Upper lobe of left lung (tissue), 6 donors: Measurements from ENCODE around the gene JPT1. TPM values are rescaled to one million over a fixed set of nuclear protein-coding genes. Genes with fewer than 3 reads are reported as not detected.

Experiments
- ATAC-seq, 2 donors: fragments of 200-7000 bp; cut with Tn5 transposase; one replicate each; pipeline ENCODE4 v1.9.1; 2022; ENCODE audit warnings: mild to moderate bottlenecking in 2 of 2, moderate library complexity in 2 of 2; ENCODE audit not compliant: low FRiP score in 2 of 2
- DNase-seq, 2 donors: peaks; one replicate each; pipeline ENCODE4 v3.0.0-alpha.2; 2019 to 2020
- H3K27ac ChIP-seq, 4 donors: fragments of 200-600 bp; sonication (generic); one replicate each; pipeline ENCODE4 v1.5.1; 2016 to 2019
- H3K27me3 ChIP-seq, 4 donors: fragments of 200-600 bp; sonication (generic); one replicate each; pipeline ENCODE4 v1.5.1; 2017 to 2019
- H3K36me3 ChIP-seq, 4 donors: fragments of 200-600 bp; sonication (generic); one replicate each; pipeline ENCODE4 v1.5.1; 2016 to 2019
- H3K4me1 ChIP-seq, 4 donors: fragments of 200-600 bp; sonication (generic); one replicate each; pipeline ENCODE4 v1.5.1; 2018 to 2019
- H3K4me3 ChIP-seq, 4 donors: fragments of 200-600 bp; sonication (generic); one replicate each; pipeline ENCODE4 v1.5.1; 2017 to 2019; ENCODE audit warnings: mild to moderate bottlenecking in 2 of 4, moderate library complexity in 1 of 4
- H3K9me3 ChIP-seq, 4 donors: fragments of 200-600 bp; sonication (generic); one replicate each; pipeline ENCODE4 v1.5.1; 2018 to 2019
- EP300 ChIP-seq, 4 donors: sonication (generic); formaldehyde crosslinking; IDR thresholded peaks; one replicate each; pipeline ENCODE4 v1.5.1; 2017; ENCODE audit warnings: antibody characterized with exemption in 4 of 4, control low read depth in 2 of 4
- POLR2A ChIP-seq, 4 donors: fragments of 450-650 bp; IDR thresholded peaks; one replicate each; pipeline ENCODE4 v1.5.1; 2016 to 2017; ENCODE audit warnings: antibody characterized with exemption in 4 of 4, mild to moderate bottlenecking in 2 of 4
- POLR2AphosphoS5 ChIP-seq, 2 donors: sonication (generic); formaldehyde crosslinking; IDR thresholded peaks; one replicate each; pipeline ENCODE4 v1.5.1; 2017; ENCODE audit warnings: antibody characterized with exemption in 2 of 2
- WGBS, 2 donors: methylation state at CpG; one replicate each; pipeline ENCODE4 v1.1.5; 2017 to 2018; 5-methylcytosine and 5-hydroxymethylcytosine counted together
- total RNA-seq, 6 donors: library from RNA; depleted of rRNA in 4 of 6; stranded (reverse); fragments of >200 nt in 4 of 6; gene quantifications; one replicate each; pipeline versions ENCODE4 v1.1.0 to v1.2.1, GENCODE V29; 2016 to 2021
- TF ChIP-seq, protein P1 (sequence below), 6 experiments: fragments of 450-650 bp in 4 of 6; fragments of 200-600 bp in 2 of 6; sonication (generic) in 2 of 6; IDR thresholded peaks; one replicate each; pipeline ENCODE4 v1.5.1; 2016 to 2019; ENCODE audit warnings: antibody characterized with exemption in 6 of 6
- donor health status: DM: no; HTN: no; CAD: no; lungs with moderate emphysema.
- donor health status: DM: no; HTN: yes; CAD: no; lungs with severe emphysema.

Gene JPT1
- total RNA-seq, 6 donors from 2014 or later: 44.0 to 118 (median 70.1) TPM

DNA sequence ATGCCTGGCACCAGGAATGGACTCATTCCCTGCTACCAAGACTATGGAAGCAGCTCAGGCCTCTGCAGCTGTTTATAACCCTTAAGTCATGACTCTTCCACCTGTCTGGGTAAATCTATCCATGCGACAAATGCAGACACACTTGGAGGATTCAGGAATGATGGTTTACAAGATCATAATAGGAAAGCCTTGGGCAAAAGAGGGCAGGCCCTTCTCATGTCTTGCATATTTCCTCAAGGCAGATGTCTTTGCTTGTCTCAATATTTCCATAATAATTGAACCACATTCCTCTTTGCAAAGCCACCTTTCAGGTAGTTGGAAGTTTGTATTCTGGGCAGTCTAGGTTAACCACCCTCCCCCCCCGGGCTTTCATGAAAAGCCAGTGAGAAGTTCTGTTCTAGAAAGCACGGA, 884 bp upstream of the JPT1 start:
- H3K27me3 ChIP-seq: no peaks in the 10 kb centered on the region
- no peaks in the 10 kb centered on the region for H3K9me3 ChIP-seq
- 89 to 93% methylated on average over 3 of the region's 3 CpGs for WGBS, 2 donors
- no peak for ATAC-seq
- H3K36me3 ChIP-seq: peaks cover 0 to 4% (median 0%) of the 10 kb centered on the region in 4 donors
- H3K4me1 ChIP-seq: peaks cover 12 to 27% (median 18%) of the 10 kb centered on the region in 4 donors
- peak overlapping the region in 1 of 4 donors; percentile 99 for H3K4me3 ChIP-seq
- no peak for DNase-seq
- TF ChIP-seq POLR2A (IDR thresholded peaks at IDR 0.05): no peak
- TF ChIP-seq, protein P1, sequence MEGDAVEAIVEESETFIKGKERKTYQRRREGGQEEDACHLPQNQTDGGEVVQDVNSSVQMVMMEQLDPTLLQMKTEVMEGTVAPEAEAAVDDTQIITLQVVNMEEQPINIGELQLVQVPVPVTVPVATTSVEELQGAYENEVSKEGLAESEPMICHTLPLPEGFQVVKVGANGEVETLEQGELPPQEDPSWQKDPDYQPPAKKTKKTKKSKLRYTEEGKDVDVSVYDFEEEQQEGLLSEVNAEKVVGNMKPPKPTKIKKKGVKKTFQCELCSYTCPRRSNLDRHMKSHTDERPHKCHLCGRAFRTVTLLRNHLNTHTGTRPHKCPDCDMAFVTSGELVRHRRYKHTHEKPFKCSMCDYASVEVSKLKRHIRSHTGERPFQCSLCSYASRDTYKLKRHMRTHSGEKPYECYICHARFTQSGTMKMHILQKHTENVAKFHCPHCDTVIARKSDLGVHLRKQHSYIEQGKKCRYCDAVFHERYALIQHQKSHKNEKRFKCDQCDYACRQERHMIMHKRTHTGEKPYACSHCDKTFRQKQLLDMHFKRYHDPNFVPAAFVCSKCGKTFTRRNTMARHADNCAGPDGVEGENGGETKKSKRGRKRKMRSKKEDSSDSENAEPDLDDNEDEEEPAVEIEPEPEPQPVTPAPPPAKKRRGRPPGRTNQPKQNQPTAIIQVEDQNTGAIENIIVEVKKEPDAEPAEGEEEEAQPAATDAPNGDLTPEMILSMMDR (IDR thresholded peaks at IDR 0.05): no peak
- no peak for TF ChIP-seq POLR2AphosphoS5 (IDR thresholded peaks at IDR 0.05)
- H3K27ac ChIP-seq: peak overlapping the region in 2 of 4 donors; percentile 87 to 95

DNA sequence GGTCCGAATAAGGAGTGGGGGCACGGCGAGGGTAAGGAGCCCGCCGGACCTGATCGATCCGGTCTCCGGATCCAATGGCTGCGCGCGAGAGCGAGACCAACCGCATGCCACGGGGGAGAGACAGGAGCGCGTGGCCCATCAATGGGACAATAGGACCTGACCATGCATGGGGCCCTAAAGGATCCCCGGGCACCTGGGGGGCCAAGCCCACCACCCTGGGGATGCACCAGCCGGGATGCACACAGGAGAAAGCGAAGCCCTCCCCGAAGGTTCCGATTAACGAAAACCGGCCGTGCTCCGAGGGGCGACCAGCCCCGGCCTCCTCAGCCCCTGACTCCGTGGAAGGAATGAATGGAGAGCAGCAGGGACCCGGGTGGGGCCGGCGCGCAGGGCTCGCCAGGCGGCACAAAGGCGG, 525 bp downstream of the JPT1 start:
- no peak for TF ChIP-seq POLR2AphosphoS5 (IDR thresholded peaks at IDR 0.05)
- TF ChIP-seq EP300 (IDR thresholded peaks at IDR 0.05): no peak
- TF ChIP-seq POLR2A (IDR thresholded peaks at IDR 0.05): no peak
- TF ChIP-seq, protein P1 (IDR thresholded peaks at IDR 0.05): no peak
- Histone ChIP-seq H3K4me1 (peaks cover 12 to 27% (median 18%) of the 10 kb centered on the region in 4 donors), H3K4me3 (peak overlapping the region; percentile 47 to 99 (median 82)), H3K27ac (peak overlapping the region in 3 of 4 donors; percentile 69 to 95 (median 87)), H3K9me3 (no peaks in the 10 kb centered on the region), H3K27me3 (no peaks in the 10 kb centered on the region), H3K36me3 (no peaks in the 10 kb centered on the region)
- WGBS, 2 donors: 2% methylated on average over 10 of the region's 35 CpGs; no CpG with 5 or more reads in 1 of the 2 donors
- DNase-seq: peak in 1 of 2 donors; percentile 25
- no peak for ATAC-seq

- H3K27ac ChIP-seq: peak overlapping the region in 2 of 4 donors; percentile 42 to 95
- H3K36me3 ChIP-seq: peaks cover 0 to 3% (median 1%) of the 10 kb centered on the region in 4 donors
- peak overlapping the region; percentile 47 to 99 (median 82) for H3K4me3 ChIP-seq
- 8 to 9% methylated on average over 22 to 28 of the region's 28 CpGs for WGBS, 2 donors
- DNase-seq: peak in 1 of 2 donors; percentile 48
- TF ChIP-seq EP300 (IDR thresholded peaks at IDR 0.05) (no peak), POLR2AphosphoS5 (IDR thresholded peaks at IDR 0.05) (no peak), POLR2A (IDR thresholded peaks at IDR 0.05) (no peak)
- no peak for ATAC-seq
- peaks cover 12 to 27% (median 18%) of the 10 kb centered on the region in 4 donors for H3K4me1 ChIP-seq
- no peaks in the 10 kb centered on the region for H3K9me3 ChIP-seq
- H3K27me3 ChIP-seq: no peaks in the 10 kb centered on the region
Measured at GRCh38 chr17:75152922-75153779, 1.2 kb downstream of the JPT1 start.

DNA sequence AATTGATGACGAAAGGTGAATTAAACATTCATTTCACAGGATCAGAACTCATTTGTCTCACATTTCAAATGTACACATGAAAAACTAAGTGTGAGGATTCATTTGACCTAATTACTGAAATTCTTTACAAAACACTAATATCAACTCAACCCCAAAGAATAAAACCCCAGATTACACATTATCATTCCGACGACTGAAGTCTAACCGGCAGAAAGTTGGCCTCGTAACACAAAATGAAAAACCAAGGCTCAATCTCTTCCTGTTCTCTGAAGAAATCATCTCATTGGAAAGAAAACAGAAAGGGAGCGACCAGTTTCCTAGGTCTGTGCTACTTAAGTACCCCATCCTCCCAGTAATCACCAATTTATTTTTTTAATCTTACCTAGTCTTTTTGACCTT, 1.8 kb downstream of the JPT1 start:
- TF ChIP-seq, protein P1 (IDR thresholded peaks at IDR 0.05): no peak
- TF ChIP-seq EP300 (IDR thresholded peaks at IDR 0.05): no peak
- TF ChIP-seq POLR2A (IDR thresholded peaks at IDR 0.05): no peak
- TF ChIP-seq POLR2AphosphoS5 (IDR thresholded peaks at IDR 0.05): no peak
- Histone ChIP-seq H3K4me1 (peaks cover 12 to 27% (median 18%) of the 10 kb centered on the region in 4 donors), H3K27me3 (no peaks in the 10 kb centered on the region), H3K9me3 (no peaks in the 10 kb centered on the region), H3K27ac (no peak overlapping the region), H3K36me3 (peaks cover under 1 to 9% (median 3%) of the 10 kb centered on the region in 4 donors), H3K4me3 (peak overlapping the region in 3 of 4 donors; percentile 65 to 99 (median 99))
- 82% methylated on average over 6 of the region's 6 CpGs for WGBS, 2 donors
- DNase-seq (no peak), ATAC-seq (no peak)

- Histone ChIP-seq H3K9me3 (no peaks in the 10 kb centered on the region), H3K4me1 (peaks cover 12 to 27% (median 18%) of the 10 kb centered on the region in 4 donors), H3K4me3 (no peak overlapping the region), H3K36me3 (peaks cover 5 to 15% (median 7%) of the 10 kb centered on the region in 4 donors), H3K27me3 (no peaks in the 10 kb centered on the region), H3K27ac (no peak overlapping the region)
- DNase-seq (no peak), ATAC-seq (no peak)
- no peak for TF ChIP-seq POLR2A (IDR thresholded peaks at IDR 0.05)
- TF ChIP-seq EP300 (IDR thresholded peaks at IDR 0.05): no peak
- TF ChIP-seq POLR2AphosphoS5 (IDR thresholded peaks at IDR 0.05): no peak
- TF ChIP-seq, protein P1 (IDR thresholded peaks at IDR 0.05): no peak
- WGBS, 2 donors: 85 to 86% methylated on average over 6 of the region's 6 CpGs
Measured at GRCh38 chr17:75151930-75152329, 2.4 kb downstream of the JPT1 start.
